Ramos (cell line): ENCODE measurements around the gene MARCHF7.
"Not testable (repeated sequence)": the region's sequence is repeated elsewhere in the genome, so short reads cannot be mapped to it uniquely, and the experiment has no call there.

Source experiments
- in situ Hi-C: fragments of 300-500 bp; cut with MboI; formaldehyde crosslinking; loops from one replicate; pipeline ENCODE4 v1.14.3; 2022; ENCODE audit warnings: low sequenced_read_pairs; ENCODE audit not compliant: unreplicated experiment

MARCHF7 gene

GRCh38 chr2:159712143-159712928, at the start of gene MARCHF7:
MARCHF7 (plus strand) TSS chr2:159712506; CDS start chr2:159729023, 16,517 bp downstream.
- in situ Hi-C loops = no loop called here

- in situ Hi-C loops = not testable (repeated sequence)
These were observed 44.9 kb upstream of the MARCHF7 start for GRCh38 chr2:159667423-159667822.

GRCh38 chr2:159671047-159671446, 41.3 kb upstream of the MARCHF7 start:
- in situ Hi-C loops = no loop called here

DNA sequence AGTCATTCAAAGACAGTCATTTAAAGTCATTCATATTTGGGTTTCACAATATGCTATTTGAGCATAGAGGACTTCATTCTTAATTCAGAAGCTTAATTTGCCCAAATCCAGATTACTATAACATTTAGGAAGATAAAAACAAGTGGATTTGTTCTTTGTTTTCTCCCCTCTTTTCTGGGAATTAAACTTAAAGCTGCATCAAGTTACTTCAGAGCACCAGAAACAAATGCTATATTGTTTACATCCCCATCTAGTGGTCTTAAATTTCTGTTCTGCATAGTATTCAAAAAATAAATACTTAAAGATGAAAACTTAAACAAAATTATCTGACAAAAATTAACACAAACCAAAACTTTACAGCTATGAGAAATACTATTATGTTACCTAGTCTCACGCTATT, 34.7 kb upstream of the MARCHF7 start:
- in situ Hi-C loops = no loop called here

DNA sequence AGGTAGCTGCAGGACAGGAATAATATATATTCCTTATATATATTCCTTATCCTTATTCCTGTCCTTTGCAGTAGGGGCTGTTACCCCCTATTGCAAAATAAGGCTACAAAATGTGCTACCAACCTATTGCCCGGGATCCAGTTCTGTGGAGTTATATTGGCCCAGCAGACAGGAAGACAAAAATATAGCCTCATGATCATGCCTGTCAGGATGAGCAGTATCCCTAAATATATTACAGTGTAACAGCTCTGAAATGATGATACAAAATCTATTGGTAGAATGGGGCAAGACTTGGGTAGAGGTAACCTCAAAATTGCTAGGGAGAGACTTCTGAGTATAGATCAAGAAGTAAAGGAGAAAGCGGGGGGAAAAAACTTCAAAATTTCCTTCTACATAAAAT, 31.6 kb upstream of the MARCHF7 start:
- in situ Hi-C loops = no loop called here

DNA sequence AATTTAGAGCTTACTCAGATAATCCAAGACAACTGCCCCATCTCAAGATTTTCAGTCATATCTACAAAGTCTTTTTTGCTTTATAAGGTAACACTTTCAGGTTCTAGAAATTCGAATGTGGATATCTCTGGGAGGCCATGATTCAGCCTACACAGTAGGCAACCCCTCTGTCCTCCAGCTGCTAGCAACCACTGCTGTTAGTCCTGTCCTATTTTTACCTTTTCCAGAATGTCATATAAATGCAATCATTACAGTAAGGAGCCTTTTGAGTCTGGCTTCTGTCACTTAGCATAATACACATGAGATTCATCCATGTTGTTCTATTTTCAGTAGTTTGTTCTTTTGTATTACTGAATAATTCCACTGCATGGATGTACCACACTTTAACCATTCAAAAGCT, 28.5 kb upstream of the MARCHF7 start:
- in situ Hi-C loops = no loop called here

DNA sequence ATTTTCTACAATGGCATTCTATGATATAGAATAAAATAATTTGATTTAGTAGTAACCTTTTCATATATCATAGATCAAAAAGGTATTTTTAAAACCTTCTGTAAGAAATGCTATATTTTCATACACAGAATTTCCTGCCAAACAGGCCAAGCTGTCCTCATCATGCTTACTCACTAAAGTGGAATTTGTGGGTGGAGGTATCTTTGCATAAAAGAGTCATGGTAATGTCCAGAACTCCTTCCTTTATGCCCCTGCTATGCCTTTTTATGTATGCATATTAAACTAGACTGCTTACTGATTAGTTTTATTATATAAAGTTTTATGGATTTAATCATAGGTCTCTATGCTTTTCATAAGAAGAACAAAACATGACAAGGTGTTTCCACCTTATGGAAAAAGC, 27.5 kb upstream of the MARCHF7 start:
- in situ Hi-C loops = no loop called here

GRCh38 chr2:159694500-159695040, 17.7 kb upstream of the MARCHF7 start:
- in situ Hi-C loops = no loop called here

GRCh38 chr2:159695795-159696448, 16.4 kb upstream of the MARCHF7 start:
- in situ Hi-C loops = no loop called here

DNA sequence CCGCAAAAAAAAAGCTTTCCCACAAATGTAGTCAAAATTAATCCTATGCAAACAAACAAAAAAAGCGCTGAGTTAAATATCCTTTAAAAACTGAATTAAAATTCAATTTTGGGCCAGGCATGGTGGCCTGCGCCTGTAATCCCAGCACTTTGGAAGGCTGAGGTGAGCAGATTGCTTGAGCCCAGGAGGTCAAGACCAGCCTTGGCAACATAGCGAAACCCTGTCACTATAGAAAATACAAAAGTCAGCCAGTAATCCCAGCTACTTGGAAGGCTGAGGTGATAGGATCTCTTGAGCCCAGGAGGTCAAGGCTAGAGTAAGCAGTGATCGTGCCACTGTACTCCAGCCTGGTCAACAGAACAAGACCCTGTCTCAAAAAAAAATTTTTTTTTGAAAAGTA, 8.8 kb upstream of the MARCHF7 start:
- in situ Hi-C loops = no loop called here

GRCh38 chr2:159706385-159706980, 5.8 kb upstream of the MARCHF7 start:
- in situ Hi-C loops = no loop called here

DNA sequence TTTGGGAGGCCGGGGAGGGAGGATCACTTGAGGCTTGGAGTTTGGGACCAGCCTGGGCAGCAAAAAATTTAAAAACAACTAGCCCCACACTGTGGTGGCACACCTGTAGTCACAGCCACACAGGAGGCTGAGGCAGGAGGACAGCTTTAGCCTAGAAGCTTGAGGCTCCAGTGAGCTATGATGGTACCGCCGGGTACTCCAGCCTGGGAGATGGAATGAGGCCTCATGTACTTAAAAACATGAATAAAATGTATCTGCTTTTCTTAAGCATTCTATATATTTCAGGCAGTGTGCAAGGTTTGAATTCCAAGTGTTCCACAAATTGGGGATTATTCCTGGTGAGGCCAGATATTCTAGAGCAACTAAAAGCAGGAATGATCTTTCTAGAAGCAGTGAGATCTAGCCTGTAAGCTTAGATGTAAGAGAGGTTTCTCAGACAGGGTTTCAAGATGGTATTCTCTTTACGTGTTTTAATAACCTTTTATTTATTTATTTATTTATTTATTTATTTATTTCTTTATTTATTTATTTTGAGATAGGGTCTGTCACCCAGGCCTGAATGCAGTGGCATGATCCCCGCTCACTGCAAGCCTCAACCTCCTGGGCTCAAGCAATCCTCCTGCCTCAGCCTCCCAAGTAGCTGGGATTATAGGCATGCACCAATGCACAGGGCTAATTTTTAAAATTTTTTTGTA, 4.1 kb upstream of the MARCHF7 start:
- in situ Hi-C loops = no loop called here

DNA sequence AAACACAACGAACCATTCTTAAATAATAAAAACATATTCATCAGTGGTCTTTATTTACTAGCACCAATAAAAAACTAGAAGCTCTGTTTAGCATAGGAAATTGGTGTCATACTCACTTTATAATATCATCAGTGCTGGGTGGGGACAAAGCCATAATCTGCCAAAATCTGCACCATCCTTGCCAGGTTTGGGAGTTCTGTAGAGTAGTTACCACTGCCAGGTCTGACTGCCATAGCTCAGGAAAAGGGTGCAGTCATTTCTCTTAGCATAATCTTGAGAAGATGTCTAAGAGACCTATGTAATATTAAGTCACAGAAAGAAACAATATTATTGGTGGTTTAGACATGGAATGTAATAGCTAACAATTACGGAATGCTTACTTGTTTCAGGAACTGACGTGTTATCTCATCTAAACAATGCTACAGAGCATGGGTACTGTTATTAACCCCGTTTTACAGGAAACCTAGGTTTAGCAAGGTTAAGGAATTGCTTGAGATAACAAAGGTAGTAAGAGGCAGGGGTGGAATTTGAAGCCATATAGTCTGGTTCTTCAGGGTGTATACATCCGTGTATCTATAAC, 1.6 kb upstream of the MARCHF7 start:
- in situ Hi-C loops = no loop called here

- in situ Hi-C loops = no loop called here
These were observed 654 bp upstream of the MARCHF7 start for GRCh38 chr2:159711562-159712142.

DNA sequence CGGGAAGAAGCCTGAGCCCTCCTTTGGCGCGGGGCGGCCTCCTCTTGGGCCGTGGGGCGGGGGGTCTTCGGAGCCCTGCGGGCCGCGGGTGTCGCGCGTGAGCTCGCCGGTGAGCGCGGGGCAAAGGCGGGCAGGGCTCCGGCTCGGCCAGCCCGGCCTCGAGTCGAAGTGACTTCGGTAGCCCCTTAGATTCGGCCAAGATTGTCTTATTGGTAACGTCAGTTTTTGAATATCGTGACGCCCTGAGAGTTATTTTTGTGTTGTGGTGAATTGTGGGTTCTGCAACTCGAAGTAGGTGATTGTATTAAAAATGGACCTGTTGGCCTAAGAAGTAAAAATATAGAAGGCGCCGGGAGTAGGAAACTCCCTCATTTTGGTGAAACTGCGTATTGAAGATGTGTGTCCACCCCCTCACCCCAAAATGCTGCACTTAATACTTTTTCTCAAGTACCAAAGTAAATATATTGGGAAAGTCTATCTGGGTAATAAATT, 669 bp downstream of the MARCHF7 start:
- in situ Hi-C loops = no loop called here

- in situ Hi-C loops = no loop called here
These were observed 1.4 kb downstream of the MARCHF7 start for GRCh38 chr2:159713631-159714246.

GRCh38 chr2:159714247-159714930, 2.1 kb downstream of the MARCHF7 start:
- in situ Hi-C loops = no loop called here

DNA sequence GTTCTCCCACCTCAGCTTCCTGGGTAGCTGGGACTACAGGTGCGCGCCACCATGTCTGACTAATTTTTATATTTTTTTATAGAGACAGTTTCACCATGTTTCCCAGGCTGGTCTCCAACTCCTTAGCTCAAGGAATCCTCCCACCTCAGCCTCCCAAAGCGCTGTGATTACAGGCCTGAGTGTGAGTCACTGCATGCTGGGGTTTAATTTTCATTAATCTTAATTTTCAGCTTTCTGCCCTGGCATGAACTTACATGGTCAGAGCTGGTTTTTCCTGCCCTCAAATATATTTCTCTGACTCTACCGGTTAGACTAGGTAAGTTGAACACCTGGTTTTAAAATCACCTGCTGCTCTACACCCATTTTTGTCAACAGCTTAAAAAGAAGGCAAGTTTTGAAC, 3.1 kb downstream of the MARCHF7 start:
- in situ Hi-C loops = no loop called here

GRCh38 chr2:159716409-159716808, 4.1 kb downstream of the MARCHF7 start:
- in situ Hi-C loops = not testable (repeated sequence)
